HG03442 (cell line): ENCODE data around the gene INTS15.

Source experiments
- ATAC-seq: cut with Tn5 transposase; IDR thresholded peaks from one replicate; pipeline ENCODE4 v1.9.1; 2021; ENCODE audit warnings: mild to moderate bottlenecking, moderate library complexity; ENCODE audit not compliant: unreplicated experiment

INTS15 gene

GRCh38 chr7:6642239-6642839 is 52.5 kb downstream of the INTS15 start:
- no peak for ATAC-seq

DNA sequence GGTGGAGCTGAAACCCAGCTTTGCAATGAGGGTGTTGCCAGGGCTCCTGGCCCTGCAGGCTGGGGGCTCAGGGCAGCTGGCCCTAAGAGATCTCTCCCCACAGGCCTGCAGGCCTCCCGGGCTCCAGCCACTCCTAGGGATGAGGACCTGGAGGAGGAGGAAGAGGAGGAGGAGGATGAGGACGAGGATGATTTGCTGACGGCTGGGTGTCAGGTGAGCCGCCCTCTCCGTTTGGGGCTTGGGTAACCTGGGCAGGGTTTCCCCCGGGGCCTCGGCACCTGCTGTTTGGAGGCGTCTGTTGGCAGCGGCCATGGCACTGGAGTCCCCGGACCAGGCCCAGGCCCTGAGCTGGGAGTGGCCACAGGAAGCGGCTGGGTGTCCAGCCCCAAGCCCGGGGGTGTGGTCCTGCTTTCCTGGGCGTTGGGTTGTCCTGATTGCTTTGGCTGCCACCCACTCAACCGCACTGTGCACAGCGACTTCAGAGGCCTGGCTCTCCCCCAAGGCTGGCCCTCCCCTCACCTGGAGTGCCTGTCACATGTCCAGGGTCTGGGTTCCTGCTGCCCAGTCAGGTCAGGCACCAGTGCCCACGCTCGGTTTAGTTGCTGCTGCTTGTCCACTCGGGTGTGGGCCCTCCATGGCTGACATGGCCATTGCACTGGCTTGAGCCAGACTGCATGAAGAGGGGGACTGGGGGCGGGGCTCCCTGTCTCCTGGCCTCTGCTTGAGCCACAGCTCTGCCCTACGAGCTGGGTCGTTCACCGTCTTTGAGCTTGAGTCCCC is 53.2 kb downstream of the INTS15 start:
- ATAC-seq = no peak

GRCh38 chr7:6643915-6644625 is 54.2 kb downstream of the INTS15 start:
- no peak for ATAC-seq

DNA sequence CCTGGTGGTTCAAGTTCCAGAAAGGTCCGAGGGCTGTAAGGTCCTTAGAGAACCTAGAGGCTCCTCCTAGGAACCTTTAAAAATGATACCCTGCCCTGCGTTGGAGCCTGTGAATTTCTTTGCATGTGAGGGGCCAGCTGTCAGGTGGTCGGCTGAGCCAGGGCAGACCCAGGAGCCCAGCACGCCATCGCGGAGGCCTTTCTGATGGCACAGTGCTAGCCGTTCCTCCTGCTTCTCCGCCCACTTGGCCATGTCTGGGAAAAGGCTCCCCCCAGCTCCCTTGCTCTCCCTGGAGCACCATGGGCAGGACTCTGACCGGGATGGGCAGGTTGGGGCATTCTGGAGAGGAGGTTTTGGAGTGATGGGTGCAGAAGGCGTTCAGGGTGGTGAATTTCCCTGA is 54.9 kb downstream of the INTS15 start:
- ATAC-seq = no peak

- no peak for ATAC-seq
These were observed 56.6 kb downstream of the INTS15 start for GRCh38 chr7:6646465-6646864.

DNA sequence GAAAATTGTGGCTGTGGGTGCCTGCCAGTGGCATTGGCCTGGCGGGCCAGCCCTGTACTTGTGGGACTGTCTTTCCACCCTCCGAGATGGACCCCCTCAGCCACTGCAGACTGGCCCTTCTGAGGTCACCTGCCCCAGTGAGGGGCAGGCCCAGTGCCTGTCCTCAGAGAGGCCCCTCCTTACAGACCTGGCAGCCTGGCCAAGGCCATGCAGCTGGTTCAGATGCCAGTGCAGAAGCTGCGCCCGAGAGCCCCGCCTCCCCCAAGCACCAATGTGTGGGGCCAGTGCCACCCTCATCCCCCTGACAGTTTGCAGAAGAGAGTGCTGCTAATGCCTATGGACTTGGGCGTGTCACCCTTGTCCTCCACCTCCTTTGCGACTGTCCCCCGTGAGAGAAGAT is 57.3 kb downstream of the INTS15 start:
- no peak for ATAC-seq

DNA sequence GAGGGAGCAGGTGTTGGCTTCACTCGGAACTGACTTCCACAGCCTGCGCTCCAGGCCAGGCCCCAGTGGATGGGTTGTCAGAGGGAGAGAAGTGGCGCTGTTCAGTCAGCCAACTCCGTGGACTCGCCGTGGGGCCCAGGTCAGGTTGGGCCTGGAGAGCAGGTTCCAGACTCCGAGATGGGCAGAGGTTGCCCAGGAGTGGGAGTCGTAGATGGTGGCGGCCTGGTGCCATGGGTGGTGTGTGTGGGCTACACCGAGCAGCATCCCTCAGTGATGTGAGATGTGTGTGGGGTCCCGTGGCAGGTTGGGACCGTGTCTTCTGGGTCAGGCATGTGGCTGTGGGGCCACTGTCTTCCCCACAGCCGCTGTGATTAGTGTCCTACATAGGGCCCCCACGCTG is 57.7 kb downstream of the INTS15 start:
- ATAC-seq = no peak

- no peak for ATAC-seq
These were observed 58.4 kb downstream of the INTS15 start for GRCh38 chr7:6648066-6648814.

DNA sequence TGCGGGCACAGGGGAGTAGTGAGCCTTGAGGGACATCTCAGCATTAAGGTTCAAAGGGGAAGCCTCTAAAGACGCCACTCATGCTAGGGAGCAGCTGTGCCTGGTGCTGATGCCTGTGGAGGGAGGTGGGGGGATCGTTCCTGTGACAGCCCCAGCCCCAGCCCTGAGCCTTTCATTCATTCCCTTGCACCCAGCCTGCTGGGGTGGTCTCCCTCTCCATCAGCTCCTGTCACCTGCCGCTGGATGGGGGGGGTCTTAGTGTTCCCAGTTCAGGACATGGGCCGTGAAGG is 58.9 kb downstream of the INTS15 start:
- ATAC-seq = no peak

DNA sequence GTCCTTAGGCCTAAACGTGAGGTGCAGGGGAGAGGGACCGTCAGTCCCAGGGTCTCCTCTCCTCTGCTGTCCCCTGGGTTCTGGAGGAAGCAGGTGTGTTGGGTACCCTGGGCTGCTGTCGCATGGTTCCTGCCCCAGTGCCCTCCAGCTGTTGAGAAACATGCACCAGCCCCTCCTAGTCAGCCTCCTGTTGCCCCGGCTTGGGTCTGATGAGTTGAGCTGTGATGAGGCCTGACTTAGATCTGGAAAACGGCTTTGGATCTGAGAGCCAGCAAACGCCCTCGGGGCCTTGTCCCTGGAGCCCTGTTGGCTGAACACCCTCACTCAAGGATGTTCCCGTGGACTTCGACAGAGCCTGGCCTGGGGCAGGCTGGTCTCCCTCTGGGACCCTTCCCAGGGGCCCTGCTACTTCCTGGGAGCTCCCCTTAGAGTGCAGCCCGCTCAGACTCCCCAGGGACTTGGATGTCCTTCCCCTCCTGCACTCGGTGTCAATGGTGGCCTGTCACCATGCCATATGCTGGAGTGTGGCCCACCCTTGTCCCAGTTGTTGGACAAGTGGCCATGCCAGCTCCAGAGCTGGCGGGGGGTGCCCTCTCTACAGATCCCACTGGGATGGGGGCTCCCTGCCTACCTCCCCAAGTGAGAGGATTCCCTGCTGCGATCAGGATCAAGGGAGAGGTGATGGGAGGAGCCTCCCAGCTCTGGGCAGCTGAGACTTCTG is 59.6 kb downstream of the INTS15 start:
- no peak for ATAC-seq

- ATAC-seq = no peak
These were observed 60.3 kb downstream of the INTS15 start for GRCh38 chr7:6650086-6650485.

GRCh38 chr7:6650521-6651011 is 60.7 kb downstream of the INTS15 start:
- ATAC-seq = no peak

DNA sequence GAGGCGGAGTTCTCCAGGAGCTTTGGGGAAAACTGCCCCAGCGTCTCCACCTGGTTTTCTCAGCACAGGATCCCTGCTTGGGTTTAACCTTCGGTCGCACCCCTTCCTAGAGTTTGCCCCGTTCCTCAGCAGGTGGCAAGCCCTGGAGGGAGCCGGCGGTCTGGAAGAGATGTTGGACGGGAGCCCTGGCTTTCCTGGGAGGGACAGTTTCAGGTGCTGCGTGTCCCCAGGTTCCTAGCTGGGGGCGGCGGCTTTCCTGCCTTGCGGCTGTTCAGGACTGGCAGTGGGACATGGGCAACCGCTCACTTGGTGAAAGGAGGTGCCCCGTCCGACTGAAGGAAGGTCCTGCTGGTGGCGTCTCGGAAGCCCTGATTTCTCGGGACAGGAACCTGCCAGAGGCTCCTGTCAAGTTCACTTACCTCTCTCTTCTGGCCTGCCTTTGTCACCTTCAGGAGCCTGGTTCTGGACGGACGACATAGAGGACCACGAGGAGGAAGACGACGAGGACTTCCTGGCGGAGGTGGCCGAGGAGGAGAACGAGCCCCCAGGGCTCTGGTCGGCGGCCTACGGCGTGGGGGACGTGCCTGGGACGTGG is 62.1 kb downstream of the INTS15 start:
- no peak for ATAC-seq

- ATAC-seq = no peak
These were observed 62.7 kb downstream of the INTS15 start for GRCh38 chr7:6652446-6653011.

DNA sequence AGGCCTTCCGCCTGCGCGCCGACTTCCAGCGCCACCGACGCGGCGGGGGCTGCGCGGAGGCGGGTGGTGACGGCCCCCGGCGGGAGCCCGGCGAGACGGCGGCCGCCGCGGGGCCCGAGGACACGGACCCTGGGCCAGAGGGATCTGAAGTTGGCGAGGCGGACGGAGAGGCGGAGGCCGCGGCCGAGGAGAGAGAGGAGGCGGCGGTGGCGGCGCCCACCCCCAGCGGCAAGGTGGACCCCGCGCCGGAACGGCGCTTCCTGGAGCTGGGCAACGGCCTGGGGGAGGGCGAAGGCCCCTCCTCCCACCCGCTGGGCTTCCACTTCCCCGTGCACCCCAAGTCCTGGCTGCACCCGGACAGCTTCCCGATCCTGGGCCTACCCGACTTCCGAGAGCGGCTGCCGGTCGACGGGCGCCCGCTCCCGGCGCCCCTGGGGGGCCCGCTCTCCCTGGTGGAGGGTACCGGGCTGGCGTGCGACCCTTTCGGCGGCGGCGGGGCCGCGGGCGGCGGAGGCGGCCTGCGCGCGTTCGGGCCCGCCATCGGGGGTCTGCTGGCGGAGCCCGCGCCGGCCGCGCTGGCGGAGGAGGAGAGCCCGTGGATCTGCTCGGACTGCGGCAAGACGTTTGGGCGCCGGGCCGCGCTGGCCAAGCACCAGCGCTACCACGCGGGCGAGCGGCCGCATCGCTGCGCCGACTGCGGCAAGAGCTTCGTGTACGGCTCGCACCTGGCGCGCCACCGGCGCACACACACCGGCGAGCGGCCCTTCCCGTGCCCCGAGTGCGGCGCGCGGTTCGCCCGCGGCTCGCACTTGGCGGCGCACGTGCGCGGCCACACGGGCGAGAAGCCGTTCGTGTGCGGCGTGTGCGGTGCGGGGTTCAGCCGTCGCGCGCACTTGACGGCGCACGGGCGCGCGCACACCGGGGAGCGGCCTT is 63.5 kb downstream of the INTS15 start:
- no peak for ATAC-seq

DNA sequence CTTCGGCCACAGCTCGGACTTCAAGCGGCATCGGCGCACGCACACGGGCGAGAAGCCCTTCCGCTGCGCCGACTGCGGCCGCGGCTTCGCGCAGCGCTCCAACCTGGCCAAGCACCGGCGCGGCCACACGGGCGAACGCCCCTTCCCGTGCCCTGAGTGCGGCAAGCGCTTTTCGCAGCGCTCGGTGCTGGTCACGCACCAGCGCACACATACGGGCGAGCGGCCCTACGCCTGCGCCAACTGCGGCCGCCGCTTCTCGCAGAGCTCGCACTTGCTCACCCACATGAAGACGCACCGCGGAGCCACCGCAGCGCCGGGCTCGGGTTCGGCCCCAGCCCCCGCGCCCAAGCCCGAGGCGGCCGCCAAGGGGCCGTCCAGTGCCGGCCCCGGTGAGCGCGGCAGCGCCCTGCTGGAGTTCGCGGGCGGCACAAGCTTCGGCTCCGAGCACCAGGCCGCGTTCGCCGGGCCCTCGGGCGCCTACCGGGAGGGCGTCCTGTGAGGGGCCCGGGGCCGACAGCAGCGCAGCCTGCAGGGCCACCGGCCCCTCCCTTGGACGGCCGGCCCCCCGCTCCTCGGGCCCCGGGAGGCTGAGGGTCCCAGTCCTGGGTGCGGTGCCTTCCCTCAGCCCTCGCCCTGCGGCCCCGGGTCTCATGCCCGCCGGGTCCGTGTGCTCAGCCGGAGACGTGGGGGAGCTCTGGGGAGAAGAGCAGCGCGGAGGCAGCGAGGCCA is 64.5 kb downstream of the INTS15 start:
- no peak for ATAC-seq

GRCh38 chr7:6654842-6655610 is 65.2 kb downstream of the INTS15 start:
- ATAC-seq = no peak
